Gastrocnemius medialis (tissue), 4 donors: ENCODE results near the gene NEURL4. TPM values are rescaled to one million over a fixed set of nuclear protein-coding genes. Genes with fewer than 3 reads are reported as not detected.

ENCODE experiments used
- ATAC-seq, 2 donors: fragments of 150-250 bp; one replicate each; pipeline ENCODE4 v1.9.1; 2016
- DNase-seq, 2 donors: peaks; one replicate each; pipeline ENCODE4 v3.0.0-alpha.2; 2019
- H3K27ac ChIP-seq, 4 donors: fragments of 200-600 bp; sonication (generic); 1 replicate in 1 of 4; 2 replicates in 3 of 4; pipeline ENCODE4 v1.5.1; 2016 to 2018; ENCODE audit warnings: mild to moderate bottlenecking in 2 of 4, moderate library complexity in 1 of 4
- H3K27me3 ChIP-seq, 3 donors: fragments of 200-600 bp; sonication (generic) in 2 of 3; 1 replicate in 1 of 3; 2 replicates in 2 of 3; pipeline versions ENCODE4 v1.5.1 to v1.6.0; 2016 to 2019; ENCODE audit warnings: mild to moderate bottlenecking in 1 of 3, moderate library complexity in 1 of 3
- H3K36me3 ChIP-seq, 2 donors: fragments of 200-600 bp; sonication (generic) in 1 of 2; one replicate each; pipeline ENCODE4 v1.5.1; 2017 to 2018
- H3K4me1 ChIP-seq, 2 donors: fragments of 200-600 bp; sonication (generic) in 1 of 2; one replicate each; pipeline ENCODE4 v1.5.1; 2016 to 2017; ENCODE audit warnings: mild to moderate bottlenecking in 2 of 2
- H3K4me3 ChIP-seq, 4 donors: fragments of 200-600 bp; sonication (generic) in 3 of 4; 1 replicate in 1 of 4; 2 replicates in 3 of 4; pipeline ENCODE4 v1.5.1; 2016 to 2019; ENCODE audit warnings: mild to moderate bottlenecking in 2 of 4
- H3K9me3 ChIP-seq, 3 donors: fragments of 200-600 bp; sonication (generic) in 2 of 3; 1 replicate in 1 of 3; 2 replicates in 2 of 3; pipeline ENCODE4 v1.5.1; 2016 to 2019
- POLR2A ChIP-seq, 2 donors: fragments of 450-650 bp; IDR thresholded peaks; one replicate each; pipeline ENCODE4 v1.6.1; 2017; ENCODE audit warnings: antibody characterized with exemption in 2 of 2, mild to moderate bottlenecking in 2 of 2, moderate library complexity in 2 of 2
- in situ Hi-C, 4 donors: fragments of 200-750 bp; cut with MboI; loops; one replicate each; pipeline versions ENCODE4 v1.15.0 to v1.8.0; 2017; ENCODE audit warnings: low sequenced_read_pairs in 4 of 4
- intact Hi-C: fragments of 100-400 bp; cut with DNase I; formaldehyde crosslinking; loops from one replicate; pipeline ENCODE4 v1.15.1; 2023; ENCODE audit warnings: low total_unique reads
- total RNA-seq, 4 donors: library from RNA; depleted of rRNA; stranded (reverse); fragments of >200 nt; gene quantifications; one replicate each; pipeline versions ENCODE4 v1.1.0 to v1.2.3, GENCODE V29; 2016
- TF ChIP-seq, protein P1 (sequence below), 5 experiments: fragments of 450-650 bp in 3 of 5; fragments of 200-600 bp in 2 of 5; sonication (generic) in 2 of 5; IDR thresholded peaks in 4 of 5; conservative IDR thresholded peaks in 1 of 5; 1 replicate in 4 of 5; 2 replicates in 1 of 5; pipeline ENCODE4 v1.5.1; 2016 to 2019; ENCODE audit warnings: antibody characterized with exemption in 5 of 5, mild to moderate bottlenecking in 3 of 5, moderate library complexity in 3 of 5

Gene NEURL4
- total RNA-seq, 4 donors from 2014 or later: 21.8 to 26.7 (median 23.5) TPM

DNA sequence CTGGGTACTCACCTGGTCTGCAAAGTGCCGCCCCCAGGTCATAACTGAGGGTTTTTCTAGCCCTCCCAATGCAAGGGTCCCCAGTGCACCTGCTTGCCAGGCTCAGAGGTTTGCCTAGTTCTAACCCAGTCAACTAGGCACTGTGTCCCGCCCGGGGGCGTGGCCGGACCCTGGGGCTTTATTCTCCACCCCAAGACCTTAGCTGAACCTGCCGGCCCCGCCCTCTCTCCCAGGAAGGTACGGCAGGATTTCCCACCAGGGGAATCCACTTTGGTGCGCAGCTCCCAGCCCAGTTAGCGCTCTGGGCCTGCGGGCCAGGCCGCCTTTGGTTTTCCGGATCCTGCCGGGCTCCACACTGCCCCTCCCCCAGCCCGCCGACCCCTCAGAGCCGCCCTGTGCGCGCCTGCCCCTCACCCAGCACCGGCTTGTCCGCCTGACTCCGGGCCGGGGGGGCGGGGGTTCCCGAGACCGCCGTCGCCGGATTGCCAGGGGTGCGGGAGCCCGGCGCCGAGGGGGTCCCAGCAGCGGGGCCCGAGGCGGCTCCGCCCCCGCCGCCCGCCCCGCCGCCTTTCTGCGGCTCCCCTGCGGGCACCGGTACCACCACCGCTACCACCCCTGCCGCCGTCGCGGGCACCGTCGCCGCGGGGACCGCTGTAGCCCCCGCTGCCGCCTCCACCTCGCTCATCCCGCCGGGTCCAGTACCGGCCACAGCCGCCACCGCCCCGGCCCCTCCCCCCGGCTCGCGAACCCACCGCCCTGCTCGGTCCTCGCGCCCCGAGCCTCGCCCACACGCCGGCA is 35.1 kb downstream of the NEURL4 start:
- H3K36me3 ChIP-seq: no peaks in the 10 kb centered on the region
- peak overlapping the region in 3 of 4 donors; percentile 39 to 52 (median 47) for H3K4me3 ChIP-seq
- peak; percentile 46 to 52 for TF ChIP-seq POLR2A (IDR thresholded peaks at IDR 0.05)
- TF ChIP-seq, protein P1, sequence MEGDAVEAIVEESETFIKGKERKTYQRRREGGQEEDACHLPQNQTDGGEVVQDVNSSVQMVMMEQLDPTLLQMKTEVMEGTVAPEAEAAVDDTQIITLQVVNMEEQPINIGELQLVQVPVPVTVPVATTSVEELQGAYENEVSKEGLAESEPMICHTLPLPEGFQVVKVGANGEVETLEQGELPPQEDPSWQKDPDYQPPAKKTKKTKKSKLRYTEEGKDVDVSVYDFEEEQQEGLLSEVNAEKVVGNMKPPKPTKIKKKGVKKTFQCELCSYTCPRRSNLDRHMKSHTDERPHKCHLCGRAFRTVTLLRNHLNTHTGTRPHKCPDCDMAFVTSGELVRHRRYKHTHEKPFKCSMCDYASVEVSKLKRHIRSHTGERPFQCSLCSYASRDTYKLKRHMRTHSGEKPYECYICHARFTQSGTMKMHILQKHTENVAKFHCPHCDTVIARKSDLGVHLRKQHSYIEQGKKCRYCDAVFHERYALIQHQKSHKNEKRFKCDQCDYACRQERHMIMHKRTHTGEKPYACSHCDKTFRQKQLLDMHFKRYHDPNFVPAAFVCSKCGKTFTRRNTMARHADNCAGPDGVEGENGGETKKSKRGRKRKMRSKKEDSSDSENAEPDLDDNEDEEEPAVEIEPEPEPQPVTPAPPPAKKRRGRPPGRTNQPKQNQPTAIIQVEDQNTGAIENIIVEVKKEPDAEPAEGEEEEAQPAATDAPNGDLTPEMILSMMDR (IDR thresholded peaks at IDR 0.05 in 4 of 5, conservative IDR thresholded peaks at IDR 0.05 in 1 of 5): peak in 1 of 5 experiments; percentile 19
- H3K9me3 ChIP-seq: no peaks in the 10 kb centered on the region
- ATAC-seq (peak; percentile 2 to 3), DNase-seq (peak; percentile 31 to 60)
- peaks cover 47 to 57% of the 10 kb centered on the region in 2 donors for H3K4me1 ChIP-seq
- in situ Hi-C loops (no loop called here), intact Hi-C loops (no loop called here)
- H3K27ac ChIP-seq: peak overlapping the region; percentile 95 to 100 (median 98)
- H3K27me3 ChIP-seq: no peaks in the 10 kb centered on the region

DNA sequence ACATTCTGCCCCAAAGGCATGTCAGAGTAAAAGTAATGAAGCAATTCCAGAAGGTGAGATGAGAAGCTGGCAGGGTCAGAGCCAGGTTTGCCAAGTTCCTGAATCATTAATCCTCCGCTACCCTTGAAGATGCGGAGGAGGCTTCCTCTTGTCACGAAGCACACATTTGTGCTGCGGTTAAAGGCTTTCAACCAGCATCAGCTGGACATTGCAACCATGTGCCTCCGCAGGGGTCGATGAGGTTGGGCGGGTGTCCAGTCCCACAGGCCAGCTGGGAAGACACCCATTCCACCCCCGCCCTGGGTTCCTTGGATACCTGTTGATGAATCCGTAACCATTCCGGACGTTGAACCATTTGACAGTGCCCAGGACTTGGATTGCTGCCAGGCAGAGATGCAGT is 36.0 kb downstream of the NEURL4 start:
- intact Hi-C loops (no loop called here), in situ Hi-C loops (no loop called here)
- no peaks in the 10 kb centered on the region for H3K9me3 ChIP-seq
- peak in 1 of 2 donors; percentile 0 for ATAC-seq
- peak overlapping the region; percentile 95 to 100 (median 98) for H3K27ac ChIP-seq
- no peaks in the 10 kb centered on the region for H3K27me3 ChIP-seq
- no peak overlapping the region for H3K4me3 ChIP-seq
- no peaks in the 10 kb centered on the region for H3K36me3 ChIP-seq
- TF ChIP-seq POLR2A (IDR thresholded peaks at IDR 0.05): no peak
- TF ChIP-seq, protein P1 (IDR thresholded peaks at IDR 0.05 in 4 of 5, conservative IDR thresholded peaks at IDR 0.05 in 1 of 5): no peak
- peaks cover 47 to 57% of the 10 kb centered on the region in 2 donors for H3K4me1 ChIP-seq
- DNase-seq: peak; percentile 31 to 64

DNA sequence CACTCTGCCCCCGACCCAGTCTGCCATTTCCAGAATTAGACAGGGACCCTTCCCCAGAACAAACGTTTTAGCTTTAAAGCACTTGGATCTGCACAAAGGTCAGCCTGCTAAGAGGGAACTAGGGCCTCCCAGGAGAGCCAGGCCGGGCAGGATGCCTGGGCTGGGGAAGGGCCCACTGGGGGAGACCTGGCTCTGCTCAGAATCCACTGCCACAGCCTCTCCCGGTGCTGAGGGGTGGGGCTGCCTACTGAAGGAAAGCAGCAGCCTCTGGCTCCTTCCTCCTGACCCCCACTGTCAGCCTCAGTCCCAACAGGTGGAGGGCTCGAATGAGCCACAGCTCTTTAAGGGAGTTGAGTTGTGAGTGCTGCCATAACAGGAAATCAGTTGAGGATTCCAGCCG is 36.4 kb downstream of the NEURL4 start:
- in situ Hi-C loops: no loop called here
- Histone ChIP-seq H3K4me1 (peaks cover 47 to 57% of the 10 kb centered on the region in 2 donors), H3K27ac (peak overlapping the region; percentile 95 to 100 (median 98)), H3K4me3 (no peak overlapping the region), H3K9me3 (no peaks in the 10 kb centered on the region), H3K36me3 (no peaks in the 10 kb centered on the region), H3K27me3 (no peaks in the 10 kb centered on the region)
- ATAC-seq (no peak), DNase-seq (peak in 1 of 2 donors; percentile 56)
- intact Hi-C loops: no loop called here
- TF ChIP-seq, protein P1 (IDR thresholded peaks at IDR 0.05 in 4 of 5, conservative IDR thresholded peaks at IDR 0.05 in 1 of 5): no peak
- TF ChIP-seq POLR2A (IDR thresholded peaks at IDR 0.05): no peak

DNA sequence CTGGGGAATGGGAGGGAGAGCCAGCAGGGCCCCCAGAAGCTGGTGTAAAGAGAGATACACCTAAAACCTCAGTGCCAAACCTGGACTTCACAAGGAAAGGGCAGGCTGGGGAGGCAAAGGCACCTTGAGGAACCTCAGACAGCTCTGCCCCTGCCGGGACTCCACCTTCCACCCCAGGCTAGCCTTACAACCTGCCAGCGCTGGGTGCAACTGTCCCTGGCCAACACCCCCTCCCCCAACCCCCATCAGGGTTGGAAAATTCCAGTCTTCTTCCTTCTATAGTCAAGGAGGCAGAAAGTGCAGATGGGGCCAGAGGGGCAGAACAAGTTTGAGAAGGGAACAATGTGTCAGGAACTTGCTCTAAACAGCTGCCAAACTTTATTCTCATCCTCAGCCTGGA is 36.9 kb downstream of the NEURL4 start:
- intact Hi-C loops (no loop called here), in situ Hi-C loops (no loop called here)
- TF ChIP-seq, protein P1 (IDR thresholded peaks at IDR 0.05 in 4 of 5, conservative IDR thresholded peaks at IDR 0.05 in 1 of 5): no peak
- peak; percentile 2 to 13 for TF ChIP-seq POLR2A (IDR thresholded peaks at IDR 0.05)
- Histone ChIP-seq H3K27ac (peak overlapping the region; percentile 95 to 100 (median 98)), H3K9me3 (no peaks in the 10 kb centered on the region), H3K27me3 (no peaks in the 10 kb centered on the region), H3K4me3 (no peak overlapping the region), H3K4me1 (peaks cover 47 to 57% of the 10 kb centered on the region in 2 donors), H3K36me3 (no peaks in the 10 kb centered on the region)
- ATAC-seq (no peak), DNase-seq (peak in 1 of 2 donors; percentile 58)
